Endodermal cell (in vitro differentiated cells): ENCODE measurements around the gene BRCA1. TPM values are rescaled to one million over a fixed set of nuclear protein-coding genes. Genes with fewer than 3 reads are reported as not detected.

ENCODE experiments used
- DNase-seq: peaks from one replicate; pipeline ENCODE4 v3.0.0-alpha.2; 2017
- H3K27ac ChIP-seq: 2 replicates; pipeline ENCODE4 v1.5.1; 2013; ENCODE audit warnings: mild to moderate bottlenecking, low read depth, low read length, moderate library complexity
- H3K27me3 ChIP-seq: 2 replicates; pipeline ENCODE4 v1.6.1; 2013; ENCODE audit warnings: mild to moderate bottlenecking, low read length, moderate library complexity; ENCODE audit not compliant: insufficient read depth, control insufficient read depth, poor library complexity, severe bottlenecking
- H3K36me3 ChIP-seq: 2 replicates; pipeline ENCODE4 v1.7.0; 2013; ENCODE audit warnings: mild to moderate bottlenecking, low read length, moderate library complexity; ENCODE audit not compliant: control insufficient read depth, insufficient read depth
- H3K4me1 ChIP-seq: one replicate; pipeline ENCODE4 v1.7.0; 2013; ENCODE audit warnings: low read length; ENCODE audit not compliant: control insufficient read depth, insufficient read depth
- H3K4me3 ChIP-seq: 2 replicates; pipeline ENCODE4 v1.5.1; 2013; ENCODE audit warnings: mild to moderate bottlenecking, low read length, moderate library complexity
- H3K9ac ChIP-seq: 2 replicates; pipeline ENCODE4 v1.6.1; 2013; ENCODE audit warnings: mild to moderate bottlenecking, low read length, moderate library complexity; ENCODE audit not compliant: poor library complexity, severe bottlenecking; ENCODE audit errors: extremely low read depth
- H3K9me3 ChIP-seq: 2 replicates; pipeline ENCODE4 v1.6.1; 2013; ENCODE audit warnings: mild to moderate bottlenecking, low read length, moderate library complexity; ENCODE audit not compliant: control insufficient read depth
- H3K27ac Mint-ChIP-seq: 2 replicates; pipeline ENCODE4 v1.8.0; 2020; ENCODE audit warnings: mixed read lengths
- H3K27me3 Mint-ChIP-seq: 2 replicates; pipeline ENCODE4 v1.8.0; 2021; ENCODE audit warnings: mild to moderate bottlenecking, mixed read lengths; ENCODE audit not compliant: insufficient read depth
- H3K36me3 Mint-ChIP-seq: 2 replicates; pipeline ENCODE4 v1.8.0; 2020; ENCODE audit warnings: low read depth, mixed read lengths
- H3K4me1 Mint-ChIP-seq: 2 replicates; pipeline ENCODE4 v1.8.0; 2020; ENCODE audit warnings: mixed read lengths
- H3K4me3 Mint-ChIP-seq: 2 replicates; pipeline ENCODE4 v1.8.0; 2020; ENCODE audit warnings: mild to moderate bottlenecking, moderate library complexity, mixed read lengths
- H3K9me3 Mint-ChIP-seq: 2 replicates; pipeline ENCODE4 v1.8.0; 2020; ENCODE audit warnings: mild to moderate bottlenecking, mixed read lengths
- WGBS, 2 experiments: methylation state at CpG; one replicate each; pipeline versions ENCODE4 v1.1.5 to v1.1.7; 2013; ENCODE audit warnings: missing lambda C conversion rate in 2 of 2, mixed read lengths in 1 of 2; ENCODE audit not compliant: insufficient coverage in 1 of 2, insufficient read length in 1 of 2; 5-methylcytosine and 5-hydroxymethylcytosine counted together
- total RNA-seq, 2 donors: library from RNA; stranded (reverse); fragmentation: NEBNext Ultra II Directional in 1 of 2; extraction: Animal tissue kit (Norgen Biotek cat#: 25700) in 1 of 2; gene quantifications; 2 replicates in 1 of 2; 3 replicates in 1 of 2; pipeline ENCODE4 v1.2.1, GENCODE V29; 2021
- TF ChIP-seq, protein P1 (sequence below): fragments of 200-600 bp; sonication (generic); conservative IDR thresholded peaks from 2 replicates; pipeline ENCODE4 v1.5.0; 2021; ENCODE audit warnings: antibody characterized with exemption, mild to moderate bottlenecking

Gene BRCA1
- total RNA-seq, 2 donors from 2014 or later, result 45.4 to 59.0 TPM

DNA sequence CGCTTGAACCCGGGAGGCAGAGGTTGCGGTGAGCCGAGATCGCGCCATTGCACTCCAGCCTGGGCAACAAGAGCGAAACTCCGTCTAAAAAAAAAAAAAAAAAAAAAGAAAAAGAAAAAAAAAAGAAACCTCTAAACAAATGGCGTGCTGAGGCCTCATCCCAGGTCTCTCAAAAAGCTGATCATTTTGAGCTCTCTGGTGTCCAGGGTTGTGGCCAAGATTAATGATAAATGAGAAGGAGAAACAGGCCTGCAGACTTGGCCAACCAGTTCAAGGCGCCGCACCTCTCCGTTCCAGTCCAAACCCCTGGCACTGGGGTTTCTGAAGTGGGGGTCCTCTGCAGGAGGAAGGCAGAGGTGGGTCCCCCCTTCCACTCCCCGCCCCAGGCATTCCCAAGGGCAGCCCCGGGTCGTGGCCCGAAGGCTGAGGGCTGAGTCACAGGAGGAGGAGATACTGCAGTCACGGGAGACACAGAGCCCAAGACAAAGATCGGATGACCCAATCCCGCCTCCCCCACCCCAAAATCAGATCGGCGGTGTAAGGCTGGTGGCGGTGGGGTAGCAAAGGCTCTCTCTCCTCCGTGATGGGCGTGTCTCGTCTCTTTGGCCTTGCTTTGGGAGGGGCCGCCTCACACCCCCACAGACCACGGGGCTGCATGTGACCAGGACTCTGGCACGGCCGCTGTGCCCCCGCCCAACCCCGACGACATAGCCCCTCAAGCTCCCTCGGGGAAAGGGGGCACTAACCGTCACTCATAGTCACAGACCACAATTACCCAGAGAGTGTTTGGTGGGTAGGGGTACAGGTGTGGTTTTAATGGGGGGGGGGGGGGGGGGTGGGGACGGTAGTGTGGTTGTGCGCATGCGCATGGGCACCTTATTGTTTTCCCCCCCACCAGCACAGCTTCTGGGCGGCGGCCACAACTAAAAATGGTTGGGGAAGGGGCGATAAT, 104.1 kb downstream of the BRCA1 start:
- H3K4me1 ChIP-seq, result peaks cover 12% of the 10 kb centered on the region
- peak overlapping the region; percentile 97 for H3K27ac Mint-ChIP-seq
- no peaks in the 10 kb centered on the region for H3K27me3 ChIP-seq
- H3K36me3 Mint-ChIP-seq, result peaks cover 30% of the 10 kb centered on the region
- no peaks in the 10 kb centered on the region for H3K27me3 Mint-ChIP-seq
- DNase-seq, result peak; percentile 89
- H3K9me3 Mint-ChIP-seq, result no peaks in the 10 kb centered on the region
- TF ChIP-seq, protein P1, sequence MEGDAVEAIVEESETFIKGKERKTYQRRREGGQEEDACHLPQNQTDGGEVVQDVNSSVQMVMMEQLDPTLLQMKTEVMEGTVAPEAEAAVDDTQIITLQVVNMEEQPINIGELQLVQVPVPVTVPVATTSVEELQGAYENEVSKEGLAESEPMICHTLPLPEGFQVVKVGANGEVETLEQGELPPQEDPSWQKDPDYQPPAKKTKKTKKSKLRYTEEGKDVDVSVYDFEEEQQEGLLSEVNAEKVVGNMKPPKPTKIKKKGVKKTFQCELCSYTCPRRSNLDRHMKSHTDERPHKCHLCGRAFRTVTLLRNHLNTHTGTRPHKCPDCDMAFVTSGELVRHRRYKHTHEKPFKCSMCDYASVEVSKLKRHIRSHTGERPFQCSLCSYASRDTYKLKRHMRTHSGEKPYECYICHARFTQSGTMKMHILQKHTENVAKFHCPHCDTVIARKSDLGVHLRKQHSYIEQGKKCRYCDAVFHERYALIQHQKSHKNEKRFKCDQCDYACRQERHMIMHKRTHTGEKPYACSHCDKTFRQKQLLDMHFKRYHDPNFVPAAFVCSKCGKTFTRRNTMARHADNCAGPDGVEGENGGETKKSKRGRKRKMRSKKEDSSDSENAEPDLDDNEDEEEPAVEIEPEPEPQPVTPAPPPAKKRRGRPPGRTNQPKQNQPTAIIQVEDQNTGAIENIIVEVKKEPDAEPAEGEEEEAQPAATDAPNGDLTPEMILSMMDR, result no peak
- 7 to 21% methylated on average over 4 to 26 of the region's 40 CpGs for whole genome bisulfite sequencing, 2 experiments
- H3K36me3 ChIP-seq, result peaks cover 36% of the 10 kb centered on the region
- H3K9ac ChIP-seq, result peak overlapping the region; percentile 75
- peak overlapping the region; percentile 93 for H3K4me3 ChIP-seq
- H3K4me3 Mint-ChIP-seq, result peak overlapping the region; percentile 98
- peaks cover 13% of the 10 kb centered on the region for H3K4me1 Mint-ChIP-seq
- no peaks in the 10 kb centered on the region for H3K9me3 ChIP-seq
- peak overlapping the region; percentile 81 for H3K27ac ChIP-seq

DNA sequence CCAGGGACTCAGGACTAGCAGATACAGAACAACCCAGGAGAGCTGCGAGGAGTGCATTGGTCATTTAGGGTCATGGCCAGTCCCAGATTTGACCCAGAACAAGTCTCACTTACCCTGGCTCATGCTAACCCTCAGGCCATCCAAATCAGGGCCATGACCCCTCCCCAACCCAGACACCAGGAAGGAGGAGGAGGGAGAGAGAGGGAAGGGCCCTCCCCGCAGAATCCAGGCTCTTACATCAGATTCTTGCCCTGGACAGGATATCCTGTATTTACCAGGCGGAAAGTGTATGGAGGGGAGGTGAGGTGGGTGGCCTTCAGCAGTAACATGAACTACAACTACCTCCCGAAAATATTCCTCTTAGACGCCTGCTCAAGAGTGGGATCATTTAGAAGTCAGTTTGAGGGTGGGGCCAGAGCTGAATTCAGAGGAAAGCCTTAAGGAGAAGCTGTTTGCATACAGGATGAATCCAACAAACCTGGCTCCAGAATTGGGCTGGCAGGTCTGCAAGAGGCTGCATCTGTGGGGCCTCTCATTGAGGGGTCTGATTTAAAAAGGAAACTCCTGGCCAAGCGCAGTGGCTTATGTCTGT, 105.0 kb downstream of the BRCA1 start:
- Histone ChIP-seq H3K27me3 (no peaks in the 10 kb centered on the region), H3K4me3 (peak overlapping the region; percentile 93), H3K9me3 (no peaks in the 10 kb centered on the region), H3K4me1 (peaks cover 12% of the 10 kb centered on the region), H3K36me3 (peaks cover 45% of the 10 kb centered on the region), H3K27ac (peak overlapping the region; percentile 24), H3K9ac (no peak overlapping the region)
- Mint-ChIP-seq H3K9me3 (no peaks in the 10 kb centered on the region), H3K36me3 (peaks cover 40% of the 10 kb centered on the region), H3K27me3 (no peaks in the 10 kb centered on the region), H3K4me3 (peak overlapping the region; percentile 98), H3K27ac (peak overlapping the region; percentile 71), H3K4me1 (peaks cover 19% of the 10 kb centered on the region)
- TF ChIP-seq, protein P1, result no peak
- 90 to 94% methylated on average over 2 to 5 of the region's 6 CpGs for WGBS, 2 experiments
- DNase-seq, result peak; percentile 59

DNA sequence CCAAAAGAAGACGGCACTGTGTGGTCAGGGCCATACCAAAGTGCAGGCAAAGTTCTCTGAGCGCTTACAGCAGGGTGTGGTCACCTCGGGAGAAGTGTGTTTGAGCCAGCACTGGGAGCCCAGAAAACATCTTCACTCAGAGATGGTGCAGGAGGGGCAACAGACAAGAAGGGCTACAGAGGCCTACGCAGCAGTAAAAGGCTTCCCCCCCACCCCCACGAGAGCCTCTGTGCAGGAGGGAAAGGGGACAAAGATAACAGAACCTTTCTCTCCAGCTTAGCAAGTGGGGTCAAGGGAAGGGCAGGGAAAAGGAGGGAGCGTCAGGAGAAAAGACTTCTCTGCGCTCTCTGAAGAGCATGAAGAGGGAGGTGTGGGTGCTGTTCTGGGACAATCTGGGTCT, 105.7 kb downstream of the BRCA1 start:
- Histone ChIP-seq H3K4me3 (peak overlapping the region; percentile 93), H3K36me3 (peaks cover 51% of the 10 kb centered on the region), H3K9me3 (no peaks in the 10 kb centered on the region), H3K9ac (no peak overlapping the region), H3K27me3 (no peaks in the 10 kb centered on the region), H3K4me1 (peaks cover 12% of the 10 kb centered on the region), H3K27ac (peak overlapping the region; percentile 16)
- Mint-ChIP-seq H3K4me1 (peaks cover 26% of the 10 kb centered on the region), H3K27me3 (no peaks in the 10 kb centered on the region), H3K9me3 (no peaks in the 10 kb centered on the region), H3K36me3 (peaks cover 47% of the 10 kb centered on the region), H3K27ac (peak overlapping the region; percentile 71), H3K4me3 (peak overlapping the region; percentile 98)
- 80 to 88% methylated on average over 5 to 6 of the region's 7 CpGs for WGBS, 2 experiments
- DNase-seq, result peak; percentile 43
- TF ChIP-seq, protein P1, result no peak
